ENCODE data around the gene DDAH2.

DNA sequence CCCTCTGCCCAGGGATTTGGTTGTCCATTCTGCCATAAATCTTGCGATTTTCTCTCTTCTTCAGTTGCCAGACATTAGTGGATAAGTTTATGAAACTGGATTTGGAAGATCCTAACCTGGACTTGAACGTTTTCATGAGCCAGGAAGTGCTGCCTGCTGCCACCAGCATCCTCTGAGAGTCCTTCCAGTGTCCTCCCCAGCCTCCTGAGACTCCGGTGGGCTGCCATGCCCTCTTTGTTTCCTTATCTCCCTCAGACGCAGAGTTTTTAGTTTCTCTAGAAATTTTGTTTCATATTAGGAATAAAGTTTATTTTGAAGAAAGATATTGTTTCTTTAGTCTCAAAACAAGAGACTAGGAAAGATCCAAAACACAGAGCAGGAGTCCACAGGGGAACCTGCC lies 33.3 kb upstream of the DDAH2 start, which contains the start of gene SAPCD1:
- TF ChIP-seq POLR2A (IDR thresholded peaks at IDR 0.05): no peak
- TF ChIP-seq, protein P1, sequence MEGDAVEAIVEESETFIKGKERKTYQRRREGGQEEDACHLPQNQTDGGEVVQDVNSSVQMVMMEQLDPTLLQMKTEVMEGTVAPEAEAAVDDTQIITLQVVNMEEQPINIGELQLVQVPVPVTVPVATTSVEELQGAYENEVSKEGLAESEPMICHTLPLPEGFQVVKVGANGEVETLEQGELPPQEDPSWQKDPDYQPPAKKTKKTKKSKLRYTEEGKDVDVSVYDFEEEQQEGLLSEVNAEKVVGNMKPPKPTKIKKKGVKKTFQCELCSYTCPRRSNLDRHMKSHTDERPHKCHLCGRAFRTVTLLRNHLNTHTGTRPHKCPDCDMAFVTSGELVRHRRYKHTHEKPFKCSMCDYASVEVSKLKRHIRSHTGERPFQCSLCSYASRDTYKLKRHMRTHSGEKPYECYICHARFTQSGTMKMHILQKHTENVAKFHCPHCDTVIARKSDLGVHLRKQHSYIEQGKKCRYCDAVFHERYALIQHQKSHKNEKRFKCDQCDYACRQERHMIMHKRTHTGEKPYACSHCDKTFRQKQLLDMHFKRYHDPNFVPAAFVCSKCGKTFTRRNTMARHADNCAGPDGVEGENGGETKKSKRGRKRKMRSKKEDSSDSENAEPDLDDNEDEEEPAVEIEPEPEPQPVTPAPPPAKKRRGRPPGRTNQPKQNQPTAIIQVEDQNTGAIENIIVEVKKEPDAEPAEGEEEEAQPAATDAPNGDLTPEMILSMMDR (IDR thresholded peaks at IDR 0.05): no peak
